Kidney glomerular epithelial cell (primary cell): Measurements from ENCODE around the gene PTDSS2.
"Not testable (repeated sequence)": the region's sequence is repeated elsewhere in the genome, so short reads cannot be mapped to it uniquely, and the experiment has no call there.

Source experiments
- DNase-seq: peaks from one replicate; lab custom pipeline; 2025; lab: John Stamatoyannopoulos, UW

PTDSS2 gene

DNA sequence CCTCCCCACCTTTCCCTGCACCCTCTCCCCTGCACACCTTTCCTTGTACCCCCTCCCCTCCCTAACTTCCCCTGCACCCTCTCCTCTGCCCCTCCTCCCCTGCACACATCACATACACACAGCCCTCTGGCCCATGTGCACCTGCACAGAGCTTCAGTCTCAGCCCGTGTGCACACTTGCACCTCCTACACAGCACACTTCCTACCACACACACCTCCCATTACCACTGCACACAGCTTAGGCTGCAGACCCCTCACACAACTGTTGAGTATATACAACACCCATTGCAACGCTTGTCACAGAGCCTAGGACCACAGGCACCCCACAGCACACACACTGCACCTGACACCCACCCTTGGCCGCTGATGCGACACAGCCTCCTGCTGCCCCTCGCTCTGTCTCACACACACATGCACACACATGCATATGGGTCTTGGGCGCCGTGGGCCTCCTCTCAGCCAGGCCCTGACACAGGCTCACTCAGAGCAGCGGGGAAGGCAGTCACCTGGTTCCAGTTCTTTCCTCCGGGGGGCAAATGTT, 35.7 kb upstream of the PTDSS2 start:
- DNase-seq: no peak

DNA sequence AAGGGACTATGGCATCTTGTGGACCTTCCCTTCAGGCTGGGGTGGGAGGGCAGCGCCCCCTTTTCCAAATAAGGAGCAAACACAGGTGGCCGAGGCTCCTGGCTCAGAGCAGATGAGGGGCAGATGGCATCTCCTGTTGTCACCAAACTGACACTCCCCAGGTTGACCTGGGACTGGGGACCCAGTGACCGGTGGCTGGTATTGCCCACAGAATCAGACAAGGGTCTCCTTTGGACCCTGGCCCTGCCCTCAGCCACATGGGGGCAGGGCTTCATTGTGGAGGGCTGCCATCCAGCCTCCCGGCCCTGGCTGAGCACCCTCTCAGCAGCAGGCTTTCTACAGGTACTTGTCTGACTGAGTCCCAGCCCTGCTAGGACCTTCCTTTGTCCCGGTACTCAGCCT, 34.4 kb upstream of the PTDSS2 start:
- DNase-seq: no peak

DNA sequence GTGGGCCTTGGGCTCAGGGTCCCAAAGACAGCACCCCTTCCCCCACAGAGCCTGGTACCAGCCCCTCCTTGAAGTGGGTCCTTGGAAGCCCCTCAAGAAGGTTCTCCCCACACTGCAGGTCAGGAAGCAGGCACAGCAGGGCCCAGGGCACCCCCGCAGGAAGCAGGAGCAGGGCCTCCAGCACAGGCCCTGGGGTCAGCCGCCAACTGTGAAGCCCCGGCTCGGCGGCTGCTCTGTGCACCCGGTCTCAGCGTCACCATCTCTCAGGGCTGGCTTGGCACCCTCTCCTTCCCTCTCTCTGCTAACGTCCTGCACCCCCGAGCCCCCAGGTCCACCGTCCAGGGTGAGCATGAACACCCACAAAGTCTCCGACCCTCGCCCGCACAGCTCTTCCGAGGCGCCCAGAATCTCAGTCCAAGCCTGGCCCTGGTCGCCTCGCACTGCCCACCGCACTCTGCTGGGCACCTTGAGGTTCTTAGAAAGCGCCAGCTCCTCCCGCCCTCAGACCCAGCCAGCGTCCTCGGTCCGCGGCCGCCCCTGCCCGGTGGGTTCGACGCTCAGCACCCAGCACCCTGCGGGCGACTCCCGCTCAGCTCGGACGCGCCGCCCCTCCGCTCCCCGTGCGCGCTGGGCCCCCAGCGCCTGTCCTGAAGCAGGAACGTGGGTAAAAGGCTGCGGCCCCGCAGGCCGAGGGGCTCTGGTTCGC, 33.9 kb upstream of the PTDSS2 start:
- no peak for DNase-seq

DNA sequence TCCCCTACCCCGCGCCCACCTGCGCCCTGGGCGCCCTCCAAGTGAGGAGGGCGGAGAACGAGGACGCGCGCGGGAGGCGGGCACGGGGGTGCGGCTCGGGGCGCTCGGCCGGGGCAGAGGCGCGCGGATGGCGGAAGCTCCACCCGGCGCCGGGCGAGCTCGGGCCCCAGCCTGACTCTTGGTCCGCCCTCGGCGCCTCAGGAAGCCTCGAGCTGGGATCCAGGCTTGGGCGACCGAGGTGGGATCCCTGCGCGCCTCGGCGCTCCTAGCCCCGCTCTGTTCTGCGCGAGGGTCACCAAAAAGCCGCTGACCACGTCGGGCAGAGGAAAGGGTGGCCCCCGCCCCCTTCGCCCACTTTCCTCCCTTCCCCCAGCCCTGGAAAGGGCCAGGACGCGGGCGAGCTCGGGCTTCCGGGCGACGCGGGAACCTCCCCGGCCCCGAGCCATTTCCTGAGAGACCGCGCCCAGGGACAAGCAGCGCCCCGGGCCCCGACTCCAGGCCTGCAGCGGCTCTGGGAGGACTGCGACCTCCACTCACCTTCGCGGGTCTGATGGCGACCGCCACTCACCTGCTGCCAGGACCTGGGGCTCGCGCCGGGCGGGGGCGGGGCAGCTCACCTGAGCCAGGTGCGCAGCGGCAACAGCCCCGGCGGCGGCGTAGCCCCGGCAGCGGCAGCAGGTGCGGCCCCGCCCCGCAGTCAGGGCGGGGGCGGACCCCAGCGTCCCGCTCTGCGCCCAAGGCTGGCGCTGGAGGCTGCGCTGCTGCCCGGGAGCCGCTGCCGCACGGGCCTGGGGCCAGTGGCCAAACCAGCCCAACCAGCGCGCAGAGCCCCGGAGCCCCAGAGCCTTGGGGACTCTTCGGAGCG, 33.1 kb upstream of the PTDSS2 start:
- DNase-seq: no peak

DNA sequence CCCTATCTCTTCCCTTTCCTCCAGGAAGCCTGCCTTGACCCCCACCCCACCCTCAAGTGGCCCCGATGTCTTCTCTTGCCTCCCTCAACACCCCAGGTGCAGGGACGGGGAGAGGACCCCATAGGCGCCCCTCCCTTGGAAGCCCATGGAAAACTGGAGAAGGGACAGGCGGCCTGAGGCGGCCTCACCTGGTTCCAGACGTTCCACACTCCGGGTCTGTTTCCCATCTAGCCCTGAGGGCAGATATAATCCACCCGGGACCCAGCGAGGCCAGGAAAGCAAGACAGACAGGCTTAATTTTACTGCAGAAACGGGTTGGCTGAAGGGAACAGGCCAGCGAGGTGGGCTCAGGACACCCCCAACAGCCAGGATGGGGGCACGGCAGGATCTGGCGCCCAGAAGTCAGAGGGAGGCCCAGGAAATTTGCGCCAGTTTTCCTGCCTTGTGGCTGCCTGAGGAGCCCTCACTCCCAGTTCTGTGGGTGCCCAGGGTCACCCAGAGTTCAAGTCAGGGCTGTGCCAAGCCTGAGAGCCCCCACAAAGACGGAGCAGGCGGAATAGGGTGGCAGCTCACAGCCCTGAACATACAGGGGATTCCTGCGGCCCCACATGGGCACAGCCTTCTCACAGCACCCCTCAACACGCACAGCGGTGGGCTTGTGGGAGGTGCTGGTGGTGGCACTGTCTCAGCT, 32.3 kb upstream of the PTDSS2 start:
- DNase-seq: no peak

DNA sequence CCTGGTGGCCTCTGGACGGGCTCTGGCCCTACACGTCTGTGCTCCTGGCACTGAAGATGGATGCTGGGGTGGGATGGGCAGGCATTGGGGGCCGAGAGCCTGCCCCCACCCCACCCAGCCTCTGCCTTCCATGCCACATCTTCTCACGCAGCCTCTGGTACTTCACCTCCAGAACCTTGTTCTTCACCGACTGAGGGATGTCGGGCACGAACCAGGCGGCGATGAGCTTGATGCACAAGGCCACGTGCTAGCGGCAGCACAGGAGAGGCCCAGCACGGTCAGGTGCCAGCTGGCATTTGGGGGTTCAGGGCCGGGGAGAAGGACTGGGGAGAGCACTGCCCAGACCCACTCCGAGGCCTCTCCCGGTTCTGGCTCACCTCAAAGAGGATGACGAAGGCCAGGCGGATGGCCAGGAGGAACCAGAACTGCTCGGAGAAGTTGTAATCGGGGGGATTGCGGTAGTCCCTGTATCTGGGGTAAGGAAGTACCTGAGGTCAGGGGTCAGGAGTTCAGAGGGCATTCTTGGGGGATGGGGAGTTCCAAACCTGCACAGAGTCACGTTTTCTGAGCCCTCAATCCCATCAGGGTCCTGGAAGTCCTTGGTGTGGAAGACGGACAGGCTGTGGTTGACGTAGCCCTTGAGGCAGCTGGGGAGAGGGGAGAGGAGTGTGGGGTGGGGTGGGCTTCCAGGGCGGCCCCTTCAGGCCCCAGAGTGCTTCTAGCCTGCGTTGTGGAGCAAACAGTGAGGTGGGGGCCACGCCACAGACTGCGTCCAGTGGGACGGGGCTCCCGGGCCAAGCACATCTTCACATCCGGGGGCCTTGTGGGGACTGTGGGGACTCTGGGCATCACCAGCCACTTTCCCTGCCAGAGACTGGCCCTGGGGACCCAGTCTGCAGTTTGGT, 31.5 kb upstream of the PTDSS2 start:
- DNase-seq: no peak

DNA sequence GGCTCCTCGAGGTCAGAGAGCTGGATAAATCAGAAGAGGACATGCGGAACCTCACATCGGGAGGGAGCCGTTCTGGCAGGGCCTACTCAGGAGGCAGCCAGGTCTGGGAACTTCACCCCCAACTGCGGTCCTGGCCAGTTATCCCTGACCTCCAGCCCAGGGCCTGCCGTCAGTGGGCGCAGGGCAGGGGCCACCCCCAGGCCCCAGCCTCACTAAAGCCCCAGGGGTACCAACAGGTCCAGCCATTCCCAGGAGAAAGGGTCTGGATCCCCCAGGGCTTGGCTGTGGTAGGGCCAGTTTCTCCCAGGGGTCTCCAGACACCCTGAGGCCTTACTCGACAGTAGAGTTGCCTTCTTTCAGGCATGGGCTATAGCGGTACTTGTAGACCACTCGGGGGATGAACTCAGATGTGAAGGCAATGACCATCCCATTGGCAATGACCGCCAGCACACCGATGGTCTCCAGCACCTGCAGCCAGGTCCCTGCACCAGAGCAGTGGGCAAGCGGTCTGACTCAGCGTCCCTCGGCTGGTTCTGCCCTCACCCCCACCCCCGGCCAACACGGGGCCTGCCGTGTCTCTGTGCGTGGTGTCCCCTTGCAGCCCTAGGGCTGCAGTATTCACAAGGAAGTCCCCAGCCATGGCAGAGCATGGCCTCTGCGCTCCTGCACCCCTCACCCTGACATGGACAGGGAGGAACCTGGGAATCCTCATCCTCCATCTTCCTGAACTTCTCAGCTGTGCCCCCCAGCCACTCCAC, 30.7 kb upstream of the PTDSS2 start:
- DNase-seq: no peak

DNA sequence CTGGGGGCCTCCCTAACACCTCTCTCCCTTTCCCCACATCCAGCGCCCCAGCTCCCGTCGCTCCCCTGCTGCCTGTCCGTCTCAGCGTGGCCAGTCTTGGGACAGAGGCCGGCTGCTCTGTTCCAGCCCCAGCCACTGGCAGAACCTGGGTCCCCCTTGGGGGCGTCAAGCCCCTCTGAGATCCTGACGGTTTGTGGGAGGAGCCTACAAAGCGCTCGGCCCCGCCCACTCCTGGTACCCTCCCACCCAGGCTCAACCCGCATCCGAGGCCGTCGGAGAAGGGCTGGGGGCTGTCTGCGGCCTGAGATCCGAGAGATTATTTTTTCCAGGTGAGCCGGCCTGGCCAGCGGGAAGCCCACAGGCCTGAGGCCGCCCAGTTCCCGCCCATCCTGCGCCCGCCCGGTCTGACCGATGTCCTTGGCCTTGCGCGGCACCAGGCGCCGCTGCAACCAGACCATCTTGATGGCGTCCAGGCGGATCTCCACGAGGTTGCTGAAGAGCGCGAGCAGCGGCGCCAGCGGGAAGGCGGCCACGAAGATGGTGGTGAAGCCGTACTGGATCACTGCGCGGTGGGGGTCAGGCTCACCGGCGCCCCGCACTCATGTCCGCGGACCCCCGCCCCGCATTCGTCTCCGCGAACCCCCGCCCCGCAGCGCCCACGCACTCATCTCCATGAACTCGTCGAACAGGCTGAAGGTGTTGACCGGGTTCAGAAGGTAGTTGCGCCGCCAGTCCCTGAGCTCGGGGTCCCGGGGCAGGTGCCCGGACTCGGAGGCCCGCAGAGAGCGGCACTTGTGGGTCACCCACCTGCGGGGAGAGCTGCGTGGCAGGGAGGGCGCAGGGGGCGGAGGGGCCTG, 29.8 kb upstream of the PTDSS2 start:
- no peak for DNase-seq

DNA sequence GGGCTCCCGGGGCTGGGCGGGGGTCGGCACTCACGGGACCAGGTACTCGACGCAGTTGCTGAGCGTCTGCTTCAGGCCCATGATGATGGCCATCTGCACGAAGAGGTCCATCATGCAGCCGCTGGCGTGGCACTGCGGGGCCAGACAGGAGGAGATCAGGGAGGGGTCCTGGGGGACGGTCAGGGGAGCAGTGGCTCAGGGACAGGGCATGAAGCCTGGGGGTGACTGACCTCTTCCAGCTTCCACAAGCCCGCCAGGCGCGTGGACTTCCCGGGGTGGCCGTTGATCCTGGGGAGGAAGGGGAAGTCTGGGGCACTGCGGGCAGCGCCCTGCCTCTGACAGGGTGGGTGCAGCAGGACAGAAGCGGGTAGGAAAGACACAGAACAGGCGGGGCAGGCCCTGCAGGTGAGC, 29.2 kb upstream of the PTDSS2 start:
- no peak for DNase-seq

DNA sequence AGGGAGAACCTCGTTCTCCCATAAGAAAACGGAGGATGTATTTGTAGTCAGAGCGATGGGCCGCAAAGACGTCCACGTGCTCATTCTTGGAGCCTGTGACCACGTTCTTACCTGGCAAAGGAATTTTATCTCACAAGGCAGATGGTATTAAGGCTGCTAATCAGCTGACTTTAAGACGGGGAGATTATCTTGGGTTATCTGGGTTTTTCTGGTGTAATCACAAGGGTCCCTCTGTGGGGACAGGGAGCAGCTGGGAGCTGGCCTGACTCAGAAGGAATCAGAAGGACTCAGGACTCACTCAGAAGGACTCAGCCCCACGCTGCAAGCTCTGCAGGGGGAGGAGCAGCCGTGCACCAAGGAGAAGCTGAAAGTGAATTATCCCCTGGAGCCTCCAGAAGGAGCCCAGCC, 27.8 kb upstream of the PTDSS2 start:
- DNase-seq: no peak

DNA sequence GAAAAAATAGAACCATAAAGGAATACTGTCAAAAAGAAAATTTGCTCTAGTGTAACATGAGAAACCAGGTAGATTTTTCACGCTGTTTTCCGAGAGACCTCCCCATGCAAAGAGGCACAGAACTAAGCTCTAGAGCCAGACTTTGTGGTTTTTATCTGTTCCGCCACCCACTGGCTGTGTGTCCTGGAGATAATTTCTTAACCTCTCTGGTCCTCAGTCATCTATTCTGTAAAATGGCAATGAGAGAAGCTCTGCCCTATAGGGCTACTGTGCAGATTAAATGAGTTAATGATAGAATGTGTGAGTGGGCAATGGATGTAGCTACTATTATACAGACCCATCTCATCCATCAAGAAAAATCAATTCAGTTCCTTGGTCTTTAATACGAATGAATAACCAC, 25.8 kb upstream of the PTDSS2 start:
- DNase-seq: no peak

DNA sequence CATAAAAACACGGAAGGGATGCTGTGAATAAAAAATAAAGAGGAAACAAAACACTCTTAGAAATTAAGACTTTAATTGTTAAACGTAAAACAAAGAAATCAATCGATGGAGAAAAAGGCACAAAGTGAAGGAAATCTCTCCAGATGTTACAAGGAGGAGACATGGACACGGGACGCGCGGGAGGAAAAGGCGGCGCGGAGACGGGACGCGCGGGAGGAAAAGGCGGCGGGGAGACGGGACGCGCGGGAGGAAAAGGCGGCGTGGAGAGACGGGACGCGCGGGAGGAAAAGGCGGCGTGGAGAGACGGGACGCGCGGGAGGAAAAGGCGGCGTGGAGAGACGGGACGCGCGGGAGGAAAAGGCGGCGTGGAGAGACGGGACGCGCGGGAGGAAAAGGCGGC, 25.3 kb upstream of the PTDSS2 start:
- not testable (repeated sequence) for DNase-seq

DNA sequence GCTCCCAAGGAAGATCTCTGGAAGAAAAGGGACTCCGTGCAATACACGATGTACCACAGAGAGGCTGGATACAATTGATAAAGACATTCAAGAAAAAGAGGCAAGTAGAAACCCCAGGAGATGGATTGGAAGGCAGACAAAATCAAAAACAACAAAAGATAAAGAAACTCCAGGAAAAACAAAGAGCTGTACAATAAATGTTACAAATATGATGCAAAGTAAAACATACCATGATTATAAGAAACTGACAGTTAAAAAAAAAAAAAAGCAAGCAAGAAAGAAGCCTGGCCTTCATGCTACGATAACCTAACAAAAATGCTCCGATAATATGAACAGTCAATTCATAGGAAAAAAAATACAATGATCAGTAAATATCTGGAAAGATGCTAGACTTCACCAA, 24.8 kb upstream of the PTDSS2 start:
- DNase-seq: no peak

DNA sequence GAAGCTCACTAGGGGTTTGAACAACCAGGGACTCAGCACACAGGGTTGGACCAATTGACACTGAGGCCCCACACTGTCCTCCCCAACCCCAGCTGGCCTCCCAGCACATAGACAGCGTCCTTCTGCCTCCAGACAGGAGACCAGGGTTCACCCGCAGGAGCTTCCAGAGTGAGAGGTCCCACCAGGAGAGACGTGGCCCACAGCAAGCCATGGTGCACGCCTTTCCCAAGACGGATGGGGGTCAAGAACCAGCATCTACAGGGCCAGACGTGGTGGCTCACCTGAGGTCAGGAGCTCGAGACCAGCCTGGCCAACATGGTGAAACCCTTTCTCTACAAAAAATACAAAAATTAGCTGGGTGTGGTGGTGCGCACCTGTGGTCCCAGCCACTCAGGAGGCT, 23.2 kb upstream of the PTDSS2 start:
- no peak for DNase-seq

DNA sequence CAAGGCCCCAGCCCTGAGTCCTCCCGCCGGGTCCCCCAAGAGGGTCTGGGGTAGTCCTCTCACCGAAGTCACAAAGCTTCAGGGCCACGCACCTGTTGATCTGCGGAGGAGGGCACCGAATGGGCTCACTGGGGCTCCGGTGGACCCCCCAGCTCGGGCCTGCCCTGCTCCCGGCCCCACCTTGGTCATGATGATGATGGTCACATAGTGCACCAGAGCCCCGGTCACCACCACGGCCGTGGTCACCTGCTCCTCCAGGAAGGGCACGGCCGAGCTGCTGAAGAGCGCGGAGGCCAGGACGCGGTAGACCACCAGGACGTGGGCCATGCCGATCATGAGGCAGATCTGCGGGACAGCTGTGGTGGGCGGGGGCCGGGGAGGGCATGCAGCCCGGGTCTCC, 21.8 kb upstream of the PTDSS2 start:
- no peak for DNase-seq

DNA sequence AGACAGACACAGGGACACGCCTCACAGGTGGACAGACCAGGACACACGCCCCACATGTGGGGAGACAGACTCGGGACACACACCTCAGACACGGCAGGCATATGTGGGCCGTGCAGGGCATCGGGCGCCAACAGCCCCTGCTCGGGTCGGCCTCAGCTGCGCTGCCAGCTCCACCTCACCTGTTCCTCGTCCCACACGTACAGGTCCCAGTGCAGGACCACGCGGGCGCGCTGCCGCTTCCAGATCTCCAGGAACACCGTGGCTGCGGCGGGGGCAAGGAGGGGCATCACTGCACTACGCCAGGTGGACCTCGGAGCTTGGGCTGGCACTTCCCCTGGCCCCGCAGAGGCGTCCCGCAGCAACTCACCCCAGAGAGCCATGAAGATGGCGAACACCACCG, 20.7 kb upstream of the PTDSS2 start:
- DNase-seq: no peak

DNA sequence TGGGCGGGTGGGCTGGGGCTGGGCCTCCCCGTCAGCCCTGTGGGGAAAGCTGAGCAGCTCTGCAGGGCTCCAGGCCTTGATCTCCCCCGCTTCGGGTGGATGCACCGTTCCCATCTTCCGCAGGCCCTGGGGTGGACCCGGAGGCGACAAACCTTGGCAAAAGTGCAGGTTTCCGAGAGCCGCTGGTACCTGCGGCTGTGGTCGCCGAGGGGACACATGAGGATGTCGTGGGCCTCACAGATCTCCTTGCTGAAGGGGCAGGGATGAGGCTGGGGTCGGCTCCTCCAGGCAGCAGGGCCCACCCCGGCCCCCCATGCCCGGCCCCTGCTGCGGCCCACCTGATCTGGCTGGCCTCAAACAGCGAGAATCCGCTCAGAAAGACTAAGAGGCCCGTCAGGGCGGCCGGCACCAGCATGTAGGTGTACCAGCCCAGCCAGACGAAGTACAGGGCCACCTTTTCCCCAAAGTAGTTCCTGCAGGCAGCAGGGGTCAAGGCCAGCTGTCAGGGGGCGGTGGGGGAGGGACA, 20.1 kb upstream of the PTDSS2 start:
- DNase-seq: no peak

DNA sequence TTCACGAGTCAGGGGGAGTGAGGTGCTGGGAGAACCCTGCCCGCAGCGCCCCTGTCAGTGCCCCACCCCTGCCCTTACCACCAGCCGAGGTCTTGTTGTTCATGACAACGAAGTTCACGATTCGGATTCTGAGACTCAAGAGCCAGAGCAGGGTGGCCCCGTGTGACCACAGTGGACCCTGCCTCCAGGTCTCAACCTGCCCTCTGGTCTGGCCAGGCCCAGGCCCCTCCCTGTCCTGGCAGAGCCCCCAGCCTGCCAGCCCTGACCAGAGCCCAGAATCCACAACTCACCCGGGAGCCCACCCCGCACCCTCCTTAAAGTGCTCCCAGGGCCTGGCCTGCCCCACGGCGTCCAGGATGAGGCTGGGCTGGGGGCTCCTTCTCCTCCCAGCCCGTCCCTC, 18.2 kb upstream of the PTDSS2 start:
- no peak for DNase-seq

DNA sequence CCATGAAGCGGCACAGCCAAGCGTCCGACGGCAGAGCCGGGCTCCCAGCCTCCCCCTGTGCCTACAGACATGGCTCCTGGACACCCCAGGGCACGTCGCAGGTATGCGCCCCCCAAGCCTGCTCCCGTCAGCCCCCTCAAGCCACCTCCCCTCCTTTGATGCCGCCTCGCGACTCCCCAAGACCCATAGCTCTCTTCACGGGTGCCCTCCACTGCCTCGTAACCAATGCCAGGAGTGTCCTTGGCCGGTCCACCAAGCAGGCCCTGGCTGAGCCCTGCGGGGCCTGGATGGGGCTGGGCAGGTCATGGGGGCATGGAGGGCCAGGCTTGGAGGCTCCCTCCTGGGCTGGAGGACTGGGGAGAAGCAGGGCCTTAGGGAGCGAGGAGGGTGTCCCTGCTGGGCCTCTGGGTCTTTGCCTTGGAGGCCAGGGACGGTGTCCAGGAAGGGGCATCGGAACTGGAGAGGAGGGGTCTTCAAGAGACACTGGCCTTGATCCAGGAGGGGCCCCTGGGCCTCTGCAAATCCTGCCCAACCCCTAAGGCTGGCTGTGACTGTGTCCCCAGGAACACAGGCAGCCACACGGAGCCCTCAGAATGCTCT, 17.5 kb upstream of the PTDSS2 start:
- DNase-seq: no peak
